K562 (cell line): ENCODE data around the gene NRG2. TPM values are rescaled to one million over a fixed set of nuclear protein-coding genes. Genes with fewer than 3 reads are reported as not detected.
A peak's percentile ranks its signal among the peaks of the same experiment; 100 is the strongest.

Experiments
- ATAC-seq: fragments of 200-7000 bp; cut with Tn5 transposase; 3 replicates; pipeline ENCODE4 v1.9.1; 2020; ENCODE audit warnings: moderate library complexity
- BruUV-seq: library from RNA; stranded (reverse); fragments of 400-500 nt; replicated peaks from 2 replicates; lab custom pipeline; 2021; lab: Mats Ljungman, UMichigan
- CTCF ChIA-PET: fragments of 300-600 bp; formaldehyde crosslinking; extraction: SDS; loops from one replicate; lab custom pipeline; 2021; ENCODE audit warnings: low intra/inter-chr PET ratio; lab: Yijun Ruan, JAX
- POLR2A ChIA-PET: fragments of 300-600, 350-650 bp; sonication (Branson Sonifier 250); formaldehyde crosslinking; extraction: SDS; loops from one replicate; lab custom pipeline; 2021; ENCODE audit warnings: antibody characterized with exemption, inconsistent platforms; lab: Yijun Ruan, JAX
- DNase-seq, 4 experiments: peaks; one replicate each; pipeline versions ENCODE4 v3.0.0 to v3.0.0-alpha.2; 2011 to 2018; ENCODE audit warnings: low spot score in 3 of 4, mixed read lengths in 3 of 4; ENCODE audit errors: extremely low read depth in 1 of 4
- FAIRE-seq: peaks from 2 replicates; lab custom pipeline; 2011; peaks lifted over from hg19 to GRCh38; lab: Jason Lieb, UNC
- H2AFZ ChIP-seq: 2 replicates; pipeline ENCODE4 v1.6.0; 2011; ENCODE audit warnings: low read depth, low read length, control low read depth, inconsistent platforms
- H3K27ac ChIP-seq: fragments of 200-600 bp; 3 replicates; pipeline ENCODE4 v1.8.0; 2011; ENCODE audit warnings: low read depth, mild to moderate bottlenecking, control low read depth, inconsistent platforms, low read length, moderate library complexity, mixed read lengths; ENCODE audit errors: extremely low read depth
- H3K27me3 ChIP-seq, 2 experiments: fragments of 300-600 bp in 1 of 2; 2 replicates in 1 of 2; 3 replicates in 1 of 2; pipeline versions ENCODE4 v1.6.0 to v1.8.0; 2011; ENCODE audit warnings: inconsistent platforms in 2 of 2, low read length in 2 of 2, mild to moderate bottlenecking in 1 of 2, mixed read lengths in 1 of 2, moderate library complexity in 1 of 2; ENCODE audit not compliant: control insufficient read depth in 2 of 2, insufficient read depth in 2 of 2
- H3K36me3 ChIP-seq: fragments of 300-600 bp; 3 replicates; pipeline ENCODE4 v1.8.0; 2011; ENCODE audit warnings: mild to moderate bottlenecking, low read length, inconsistent platforms; ENCODE audit not compliant: control insufficient read depth, insufficient read depth
- H3K4me1 ChIP-seq, 2 experiments: fragments of 200-600 bp in 1 of 2; replicated peaks in 1 of 2; 2 replicates in 1 of 2; 3 replicates in 1 of 2; pipeline versions ENCODE4 v1.5.1 to v1.8.0; 2011; ENCODE audit warnings: inconsistent platforms in 2 of 2, low read length in 2 of 2, mild to moderate bottlenecking in 1 of 2, mixed read lengths in 1 of 2, moderate library complexity in 1 of 2; ENCODE audit not compliant: control insufficient read depth in 2 of 2, insufficient read depth in 2 of 2
- H3K4me2 ChIP-seq: 2 replicates; pipeline ENCODE4 v1.6.1; 2011; ENCODE audit warnings: low read length, control low read depth, inconsistent platforms, mixed read lengths; ENCODE audit not compliant: insufficient read depth
- H3K4me3 ChIP-seq: fragments of 200-600 bp; sonication (generic), shearing (Covaris generic); 2 replicates; pipeline ENCODE4 v1.5.1; 2016; ENCODE audit warnings: control low read depth, inconsistent platforms
- H3K79me2 ChIP-seq: fragments of 200-600 bp; 3 replicates; pipeline ENCODE4 v1.8.0; 2011; ENCODE audit warnings: low read length, inconsistent platforms; ENCODE audit not compliant: control insufficient read depth, insufficient read depth
- H3K9ac ChIP-seq, 2 experiments: 2 replicates each; pipeline versions ENCODE4 v1.6.0 to v1.6.1; 2011; ENCODE audit warnings: low read depth in 2 of 2, low read length in 2 of 2, control low read depth in 1 of 2, inconsistent platforms in 1 of 2, mild to moderate bottlenecking in 1 of 2, mixed read lengths in 1 of 2; ENCODE audit not compliant: insufficient read depth in 1 of 2
- H3K9me1 ChIP-seq: one replicate; pipeline ENCODE4 v1.6.0; 2011; ENCODE audit warnings: inconsistent platforms, mild to moderate bottlenecking, low read length, moderate library complexity; ENCODE audit not compliant: control insufficient read depth, insufficient read depth
- H3K9me3 ChIP-seq: replicated peaks from 2 replicates; pipeline ENCODE4 v1.5.1; 2011; ENCODE audit warnings: low read depth, low read length, inconsistent platforms; ENCODE audit not compliant: control insufficient read depth, insufficient read depth
- H4K20me1 ChIP-seq: replicated peaks from 2 replicates; pipeline ENCODE4 v1.6.1; 2011; ENCODE audit warnings: low read length, inconsistent platforms, mixed read lengths; ENCODE audit not compliant: control insufficient read depth, insufficient read depth
- CBX8 ChIP-seq: fragments of 200-600 bp; sonication (generic); IDR thresholded peaks from 2 replicates; pipeline ENCODE4 v1.6.1; 2012; ENCODE audit warnings: borderline replicate concordance, mixed run types, low read depth, mild to moderate bottlenecking, moderate library complexity, mixed read lengths, low read length, control low read depth, inconsistent platforms; ENCODE audit not compliant: poor library complexity, severe bottlenecking; ENCODE audit errors: extremely low read depth
- CREB3L1 ChIP-seq: fragments of 450-650 bp; IDR thresholded peaks from 2 replicates; pipeline ENCODE4 v1.6.1; 2014; ENCODE audit warnings: low read depth, mild to moderate bottlenecking, moderate library complexity, borderline replicate concordance
- NEUROD1 ChIP-seq: fragments of 150-350 bp; IDR thresholded peaks from 2 replicates; pipeline ENCODE4 v1.6.1; 2014; ENCODE audit warnings: borderline replicate concordance, low read length, low read depth; ENCODE audit not compliant: partially characterized antibody
- PRMT5 ChIP-seq: sonication (generic); formaldehyde crosslinking; IDR thresholded peaks from 2 replicates; pipeline ENCODE4 v1.5.0; 2020; ENCODE audit warnings: missing genetic modification reagents
- RBM17 ChIP-seq: fragments of 200-400 bp; formaldehyde crosslinking; IDR thresholded peaks from 2 replicates; pipeline ENCODE4 v1.6.1; 2017; ENCODE audit warnings: low read depth, mild to moderate bottlenecking, low read length, borderline replicate concordance
- RNF2 ChIP-seq: sonication (generic); IDR thresholded peaks from 2 replicates; pipeline ENCODE4 v1.6.1; 2016
- ZFP36 ChIP-seq: fragments of 150-350 bp; IDR thresholded peaks from 2 replicates; pipeline ENCODE4 v1.6.1; 2018; ENCODE audit warnings: low read length, low read depth; ENCODE audit not compliant: partially characterized antibody
- ZHX1 ChIP-seq: fragments of 150-350 bp; conservative IDR thresholded peaks from 2 replicates; pipeline ENCODE4 v1.6.1; 2014; ENCODE audit warnings: low read length
- ZNF695 ChIP-seq: fragments of 450-650 bp; formaldehyde crosslinking; IDR thresholded peaks from 2 replicates; pipeline ENCODE4 v1.4.0; 2020; ENCODE audit warnings: mild to moderate bottlenecking, moderate library complexity
- ZNF707 ChIP-seq: fragments of 250-450 bp; sonication (Bioruptor Pico); conservative IDR thresholded peaks from 2 replicates; pipeline ENCODE4 v1.8.0; 2022; ENCODE audit warnings: inconsistent platforms, mild to moderate bottlenecking, moderate library complexity
- ZSCAN32 ChIP-seq: fragments of 450-650 bp; formaldehyde crosslinking; IDR thresholded peaks from 2 replicates; pipeline ENCODE4 v1.4.0; 2020; ENCODE audit warnings: mild to moderate bottlenecking, moderate library complexity
- WGBS: fragments of 100-300 bp; shearing (Covaris generic); methylation state at CpG from one replicate; pipeline ENCODE4 v1.1.6; 2016; ENCODE audit warnings: low coverage, mixed read lengths; ENCODE audit not compliant: insufficient coverage; ENCODE audit errors: missing lambda C conversion rate; 5-methylcytosine and 5-hydroxymethylcytosine counted together
- in situ Hi-C: fragments of 300-500 bp; cut with MboI; formaldehyde crosslinking; loops from 4 replicates; pipeline ENCODE4 v1.15.0; 2018; ENCODE audit warnings: inconsistent platforms, mixed read lengths
- intact Hi-C: fragments of 100-400 bp; cut with micrococcal nuclease; formaldehyde crosslinking; loops from 2 replicates; pipeline ENCODE4 v1.14.2; 2022
- polyA plus RNA-seq, 8 experiments: library from polyadenylated mRNA; depleted of rRNA in 4 of 8; stranded (reverse) in 5 of 8; unstranded in 3 of 8; fragments of >200 nt; fragmentation: Nextera tagmentation in 2 of 8; fragmentation: Illumina TruSeq in 1 of 8; extraction: Ambion mirVana in 2 of 8; extraction: Trizol in 1 of 8; gene quantifications; 2 replicates each; pipeline versions ENCODE4 v1.2.1 to v1.2.3, GENCODE V29; 2011 to 2014; ENCODE audit warnings: inconsistent platforms in 1 of 8, missing spikeins in 1 of 8
- total RNA-seq, 7 experiments: library from RNA; depleted of rRNA in 6 of 7; stranded (reverse); fragments of >200 nt in 6 of 7; fragmentation: Illumina TruSeq in 2 of 7; extraction: Trizol in 2 of 7; gene quantifications; 2 replicates each; pipeline versions ENCODE4 v1.2.1 to v1.2.3, GENCODE V29; 2011 to 2021; ENCODE audit warnings: low replicate concordance in 1 of 7

The NRG2 gene
- total and polyA plus RNA-seq, 9 of the 15 experiments (the other 6 are each of a cell fraction or from before 2014, with no cell fraction given): not detected

GRCh38 chr5:140025736-140026135, 17.4 kb downstream of the NRG2 start (continued):
- TF ChIP-seq ZHX1 (no peak), ZSCAN32 (CRISPR knock-in tag) (no peak), ZNF695 (CRISPR knock-in tag) (no peak), RBM17 (no peak), PRMT5 (CRISPR knock-in tag) (no peak), ZNF707 (CRISPR knock-in tag) (no peak)

GRCh38 chr5:140024928-140025327, 18.2 kb downstream of the NRG2 start:
- Histone ChIP-seq H2AFZ (no peak overlapping the region), H3K9ac (no peak overlapping the region), H4K20me1 (no peaks in the 10 kb centered on the region), H3K4me3 (no peak overlapping the region), H3K4me1 (no peaks in the 10 kb centered on the region; a peak in 1 of 5 replicates), H3K27ac (no peak overlapping the region), H3K9me3 (no peaks in the 10 kb centered on the region), H3K27me3 (peaks cover 0 to 10% of the 10 kb centered on the region in 2 experiments; a peak in 4 of 5 replicates), H3K36me3 (no peaks in the 10 kb centered on the region), H3K79me2 (no peaks in the 10 kb centered on the region), H3K4me2 (no peak overlapping the region), H3K9me1 (no peaks in the 10 kb centered on the region)
- BruUV-seq: no TSS peak
- intact Hi-C loops: no loop called here
- 0% methylated on average over 1 of the region's 1 CpG for whole genome bisulfite sequencing
- TF ChIP-seq ZFP36 (peak; percentile 30), RNF2 (peak; percentile 68; the same call in 1 of the 2 replicates), CBX8 (peak; percentile 92), CREB3L1 (no peak), NEUROD1 (no peak)
- ATAC-seq (no peak), DNase-seq (no peak), FAIRE-seq (no peak)
- in situ Hi-C loops: no loop called here
- CTCF ChIA-PET: interaction anchor here (0.6 kb wide), 1 partner anchor 224 kb away, joined by 3 read pairs; no protein-coding TSS in a partner anchor
- POLR2A ChIA-PET: interaction anchor here (0.6 kb wide), 1 partner anchor 56 kb away, joined by 3 read pairs; no protein-coding TSS in a partner anchor
